ENCODE measurements around the gene SLC25A51. TPM values are rescaled to one million over a fixed set of nuclear protein-coding genes. Genes with fewer than 3 reads are reported as not detected.

The SLC25A51 gene
- total and polyA plus RNA-seq, 3 donors from 2014 or later, result 18.4 to 27.4 (median 19.1) TPM

GRCh38 chr9:37923796-37924427 is 20.0 kb upstream of the SLC25A51 start:
- no peaks in the 10 kb centered on the region for H3K4me1 ChIP-seq
- intact Hi-C loops (cut with DNase I; ENCODE audit: low total_unique reads), result no loop called here
- no peaks in the 10 kb centered on the region for H3K36me3 ChIP-seq (ENCODE audit: low read depth, missing control alignments)
- no peak overlapping the region for H3K4me3 ChIP-seq
- H3K9me3 ChIP-seq, result no peaks in the 10 kb centered on the region
- 95 to 96% methylated on average over 15 to 25 of the region's 25 CpGs for WGBS, 2 donors
- TF ChIP-seq CTCF (IDR thresholded peaks at IDR 0.05) (no peak), POLR2A (IDR thresholded peaks at IDR 0.05) (no peak)
- no peak for DNase-seq
- H3K27ac ChIP-seq, result no peak overlapping the region
- no peaks in the 10 kb centered on the region for H3K27me3 ChIP-seq

GRCh38 chr9:37923118-37923795 is 19.3 kb upstream of the SLC25A51 start:
- H3K4me1 ChIP-seq, result no peaks in the 10 kb centered on the region
- WGBS, 2 donors, result 85 to 90% methylated on average over 12 to 14 of the region's 14 CpGs
- intact Hi-C loops (cut with DNase I; ENCODE audit: low total_unique reads), result no loop called here
- TF ChIP-seq CTCF (IDR thresholded peaks at IDR 0.05), result no peak
- TF ChIP-seq POLR2A (IDR thresholded peaks at IDR 0.05), result no peak
- no peaks in the 10 kb centered on the region for H3K27me3 ChIP-seq
- H3K36me3 ChIP-seq (ENCODE audit: low read depth, missing control alignments), result no peaks in the 10 kb centered on the region
- DNase-seq, result no peak
- H3K27ac ChIP-seq, result no peak overlapping the region
- H3K4me3 ChIP-seq, result no peak overlapping the region
- no peaks in the 10 kb centered on the region for H3K9me3 ChIP-seq

GRCh38 chr9:37922363-37923117 is 18.6 kb upstream of the SLC25A51 start:
- TF ChIP-seq POLR2A (IDR thresholded peaks at IDR 0.05) (no peak), CTCF (IDR thresholded peaks at IDR 0.05) (no peak)
- no peaks in the 10 kb centered on the region for H3K27me3 ChIP-seq
- no peak overlapping the region for H3K27ac ChIP-seq
- H3K4me1 ChIP-seq, result peaks cover 4% of the 10 kb centered on the region
- H3K36me3 ChIP-seq (ENCODE audit: low read depth, missing control alignments), result no peaks in the 10 kb centered on the region
- intact Hi-C loops (cut with DNase I; ENCODE audit: low total_unique reads), result no loop called here
- DNase-seq, result no peak
- H3K4me3 ChIP-seq, result no peak overlapping the region
- no peaks in the 10 kb centered on the region for H3K9me3 ChIP-seq
- WGBS, 2 donors, result 64 to 89% methylated on average over 2 to 13 of the region's 13 CpGs

- intact Hi-C loops (cut with DNase I; ENCODE audit: low total_unique reads), result no loop called here
- Histone ChIP-seq H3K4me3 (no peak overlapping the region), H3K36me3 (ENCODE audit: low read depth, missing control alignments) (no peaks in the 10 kb centered on the region), H3K27me3 (no peaks in the 10 kb centered on the region), H3K27ac (no peak overlapping the region), H3K4me1 (peaks cover 5% of the 10 kb centered on the region), H3K9me3 (no peaks in the 10 kb centered on the region)
- WGBS, 2 donors, result 75 to 79% methylated on average over 15 of the region's 15 CpGs
- no peak for DNase-seq
- TF ChIP-seq CTCF (IDR thresholded peaks at IDR 0.05) (no peak), POLR2A (IDR thresholded peaks at IDR 0.05) (no peak)
These were observed 17.8 kb upstream of the SLC25A51 start for GRCh38 chr9:37921546-37922300.

All from testis (tissue), 3 donors.